ENCODE data around the gene GPER1.

The GPER1 gene

GRCh38 chr7:1054438-1054837 is 33.5 kb upstream of the GPER1 start:
- no peak for DNase-seq (ENCODE audit: low spot score)

GRCh38 chr7:1054861-1055450 is 33.0 kb upstream of the GPER1 start:
- peak; percentile 38 for DNase-seq (ENCODE audit: low spot score)

GRCh38 chr7:1055491-1055955 is 32.4 kb upstream of the GPER1 start:
- DNase-seq (ENCODE audit: low spot score): no peak

GRCh38 chr7:1055956-1056784 is 31.7 kb upstream of the GPER1 start:
- DNase-seq (ENCODE audit: low spot score): no peak

- no peak for DNase-seq (ENCODE audit: low spot score)
Observed at GRCh38 chr7:1056785-1057410, 31.0 kb upstream of the GPER1 start.

- DNase-seq (ENCODE audit: low spot score): no peak
Observed at GRCh38 chr7:1057416-1058291, 30.3 kb upstream of the GPER1 start.

- no peak for DNase-seq (ENCODE audit: low spot score)
Observed at GRCh38 chr7:1058311-1058710, 29.6 kb upstream of the GPER1 start.

- DNase-seq (ENCODE audit: low spot score): peak; percentile 48
Observed at GRCh38 chr7:1058821-1059199, 29.1 kb upstream of the GPER1 start.

- DNase-seq (ENCODE audit: low spot score): no peak
Observed at GRCh38 chr7:1059200-1060091, 28.5 kb upstream of the GPER1 start.

GRCh38 chr7:1060315-1061072 is 27.4 kb upstream of the GPER1 start:
- no peak for DNase-seq (ENCODE audit: low spot score)

- DNase-seq (ENCODE audit: low spot score): no peak
Observed at GRCh38 chr7:1061180-1061579, 26.7 kb upstream of the GPER1 start.

- no peak for DNase-seq (ENCODE audit: low spot score)
Observed at GRCh38 chr7:1062296-1063294, 25.3 kb upstream of the GPER1 start.

- no peak for DNase-seq (ENCODE audit: low spot score)
Observed at GRCh38 chr7:1063361-1063760, 24.6 kb upstream of the GPER1 start.

- DNase-seq (ENCODE audit: low spot score): no peak
Observed at GRCh38 chr7:1064581-1064980, 23.3 kb upstream of the GPER1 start.

GRCh38 chr7:1065263-1065584 is 22.7 kb upstream of the GPER1 start:
- no peak for DNase-seq (ENCODE audit: low spot score)

GRCh38 chr7:1065585-1066241 is 22.2 kb upstream of the GPER1 start:
- DNase-seq (ENCODE audit: low spot score): peak; percentile 81

- no peak for DNase-seq (ENCODE audit: low spot score)
Observed at GRCh38 chr7:1066242-1066588, 21.7 kb upstream of the GPER1 start.

- DNase-seq (ENCODE audit: low spot score): no peak
Observed at GRCh38 chr7:1068013-1068412, 19.9 kb upstream of the GPER1 start.

GRCh38 chr7:1068619-1069018 is 19.3 kb upstream of the GPER1 start:
- DNase-seq (ENCODE audit: low spot score): no peak

Data from CD4-positive, alpha-beta T cell treated with Interleukin-15 for 4 hours (primary cell).